Trophoblast cell (in vitro differentiated cells and primary cell): ENCODE data around the gene C11orf21.

ENCODE experiments used
- DNase-seq, 2 donors: peaks; one replicate each; pipeline ENCODE4 v3.0.0-alpha.2; 2016
- H2AFZ ChIP-seq: 2 replicates; pipeline ENCODE4 v1.6.1; 2013; ENCODE audit warnings: low read length, moderate library complexity, mild to moderate bottlenecking; ENCODE audit not compliant: insufficient read depth, poor library complexity
- H2AK5ac ChIP-seq: 2 replicates; pipeline ENCODE4 v1.6.1; 2013; ENCODE audit warnings: mild to moderate bottlenecking, low read length
- H2BK120ac ChIP-seq: 2 replicates; pipeline ENCODE4 v1.6.1; 2013; ENCODE audit warnings: low read length, mild to moderate bottlenecking, moderate library complexity; ENCODE audit not compliant: insufficient read depth, poor library complexity
- H2BK12ac ChIP-seq: 2 replicates; pipeline ENCODE4 v1.6.1; 2013; ENCODE audit warnings: mild to moderate bottlenecking, low read length, moderate library complexity
- H2BK5ac ChIP-seq: 2 replicates; pipeline ENCODE4 v1.6.1; 2013; ENCODE audit warnings: low read length, low read depth, moderate library complexity, mild to moderate bottlenecking; ENCODE audit not compliant: poor library complexity
- H3K14ac ChIP-seq: 2 replicates; pipeline ENCODE4 v1.6.1; 2013; ENCODE audit warnings: mild to moderate bottlenecking, low read length
- H3K18ac ChIP-seq: 2 replicates; pipeline ENCODE4 v1.6.1; 2013; ENCODE audit warnings: mild to moderate bottlenecking, low read length
- H3K23ac ChIP-seq: 2 replicates; pipeline ENCODE4 v1.6.1; 2013; ENCODE audit warnings: low read length
- H3K27ac ChIP-seq: 2 replicates; pipeline ENCODE4 v1.5.1; 2013; ENCODE audit warnings: low read depth, mild to moderate bottlenecking, inconsistent platforms, low read length, moderate library complexity
- H3K27me3 ChIP-seq: 2 replicates; pipeline ENCODE4 v1.6.1; 2013; ENCODE audit warnings: inconsistent platforms, mild to moderate bottlenecking, low read length, moderate library complexity; ENCODE audit not compliant: insufficient read depth
- H3K36me3 ChIP-seq, 2 experiments: 1 replicate in 1 of 2; 2 replicates in 1 of 2; pipeline ENCODE4 v1.6.1; 2013; ENCODE audit warnings: low read length in 2 of 2, mild to moderate bottlenecking in 2 of 2, moderate library complexity in 1 of 2; ENCODE audit not compliant: insufficient read depth in 2 of 2, control insufficient read depth in 1 of 2
- H3K4ac ChIP-seq: 2 replicates; pipeline ENCODE4 v1.6.1; 2013; ENCODE audit warnings: low read depth, mild to moderate bottlenecking, low read length, moderate library complexity
- H3K4me1 ChIP-seq, 2 experiments: 1 replicate in 1 of 2; 2 replicates in 1 of 2; pipeline ENCODE4 v1.6.1; 2013; ENCODE audit warnings: low read length in 2 of 2, mild to moderate bottlenecking in 2 of 2, moderate library complexity in 1 of 2; ENCODE audit not compliant: insufficient read depth in 2 of 2, control insufficient read depth in 1 of 2
- H3K4me2 ChIP-seq: 2 replicates; pipeline ENCODE4 v1.6.1; 2013; ENCODE audit warnings: inconsistent platforms, mild to moderate bottlenecking, low read length, moderate library complexity
- H3K4me3 ChIP-seq: 2 replicates; pipeline ENCODE4 v1.5.1; 2013; ENCODE audit warnings: mild to moderate bottlenecking, low read depth, low read length, inconsistent platforms
- H3K79me1 ChIP-seq: one replicate; pipeline ENCODE4 v1.6.1; 2013; ENCODE audit warnings: low read length
- H3K79me2 ChIP-seq: 2 replicates; pipeline ENCODE4 v1.6.1; 2013; ENCODE audit warnings: low read length, mild to moderate bottlenecking; ENCODE audit not compliant: control insufficient read depth, insufficient read depth, poor library complexity
- H3K9ac ChIP-seq: 2 replicates; pipeline ENCODE4 v1.6.1; 2013; ENCODE audit warnings: mild to moderate bottlenecking, low read length
- H3K9me3 ChIP-seq: 2 replicates; pipeline ENCODE4 v1.6.1; 2013; ENCODE audit warnings: low read depth, mild to moderate bottlenecking, control low read depth, inconsistent platforms, low read length; ENCODE audit not compliant: insufficient read depth
- H4K12ac ChIP-seq: 2 replicates; pipeline ENCODE4 v1.6.1; 2013; ENCODE audit warnings: low read depth, mild to moderate bottlenecking, low read length, moderate library complexity
- H4K8ac ChIP-seq: 2 replicates; pipeline ENCODE4 v1.6.1; 2013; ENCODE audit warnings: low read depth, mild to moderate bottlenecking, low read length, moderate library complexity
- H4K91ac ChIP-seq: one replicate; pipeline ENCODE4 v1.6.1; 2013; ENCODE audit warnings: low read depth, mild to moderate bottlenecking, low read length, moderate library complexity
- WGBS: extraction: QIAGEN DNeasy Blood & Tissue Kit; methylation state at CpG from one replicate; pipeline ENCODE4 v1.1.7; 2013; ENCODE audit warnings: missing lambda C conversion rate; ENCODE audit not compliant: insufficient read length, insufficient coverage; ENCODE audit errors: extremely low coverage; 5-methylcytosine and 5-hydroxymethylcytosine counted together

C11orf21 gene

GRCh38 chr11:2272228-2272945 is 29.3 kb downstream of the C11orf21 start:
- Histone ChIP-seq H3K79me1 (no peaks in the 10 kb centered on the region), H2AK5ac (no peak overlapping the region), H2AFZ (no peak overlapping the region), H3K9ac (no peak overlapping the region), H3K4me3 (no peak overlapping the region), H3K4me1 (peaks cover 19 to 30% of the 10 kb centered on the region in 2 experiments), H3K18ac (no peak overlapping the region), H4K12ac (no peak overlapping the region), H3K4me2 (no peak overlapping the region), H4K91ac (no peak overlapping the region), H2BK5ac (no peak overlapping the region), H2BK12ac (no peak overlapping the region), H3K36me3 (no peaks in the 10 kb centered on the region), H3K27ac (no peak overlapping the region), H2BK120ac (no peak overlapping the region), H3K14ac (no peak overlapping the region), H3K9me3 (peaks cover 15% of the 10 kb centered on the region), H3K4ac (no peak overlapping the region), H3K79me2 (no peaks in the 10 kb centered on the region), H4K8ac (no peak overlapping the region), H3K27me3 (peaks cover 36% of the 10 kb centered on the region), H3K23ac (no peak overlapping the region)
- no CpG with 5 or more reads among the region's 21 CpGs for WGBS
- DNase-seq, result no peak

- Histone ChIP-seq H3K4ac (no peak overlapping the region), H3K9ac (no peak overlapping the region), H3K4me2 (no peak overlapping the region), H2BK12ac (no peak overlapping the region), H3K79me1 (no peaks in the 10 kb centered on the region), H3K27me3 (peaks cover 36% of the 10 kb centered on the region), H3K14ac (no peak overlapping the region), H3K36me3 (no peaks in the 10 kb centered on the region), H3K4me3 (no peak overlapping the region), H3K23ac (no peak overlapping the region), H2BK120ac (no peak overlapping the region), H2AFZ (no peak overlapping the region), H3K79me2 (no peaks in the 10 kb centered on the region), H3K4me1 (peaks cover 19 to 30% of the 10 kb centered on the region in 2 experiments), H4K91ac (no peak overlapping the region), H3K18ac (no peak overlapping the region), H4K12ac (no peak overlapping the region), H3K9me3 (peaks cover 15% of the 10 kb centered on the region), H2BK5ac (no peak overlapping the region), H2AK5ac (no peak overlapping the region), H3K27ac (no peak overlapping the region), H4K8ac (no peak overlapping the region)
- peak; percentile 99 to 100 for DNase-seq
- no CpG with 5 or more reads among the region's 45 CpGs for WGBS
Observed at GRCh38 chr11:2271327-2272227, 30.1 kb downstream of the C11orf21 start.

- no peak overlapping the region for H2BK12ac ChIP-seq
- WGBS, result no CpG with 5 or more reads among the region's 28 CpGs
- H3K18ac ChIP-seq, result no peak overlapping the region
- H2AK5ac ChIP-seq, result no peak overlapping the region
- peak; percentile 91 to 93 for DNase-seq
- H3K79me1 ChIP-seq, result no peaks in the 10 kb centered on the region
- H4K8ac ChIP-seq, result no peak overlapping the region
- no peak overlapping the region for H3K23ac ChIP-seq
- H3K36me3 ChIP-seq, result no peaks in the 10 kb centered on the region
- peak overlapping the region; percentile 17 for H3K4me2 ChIP-seq
- no peak overlapping the region for H2AFZ ChIP-seq
- no peak overlapping the region for H3K9ac ChIP-seq
- no peak overlapping the region for H3K4ac ChIP-seq
- no peaks in the 10 kb centered on the region for H3K79me2 ChIP-seq
- H2BK120ac ChIP-seq, result no peak overlapping the region
- H3K9me3 ChIP-seq, result peaks cover 15% of the 10 kb centered on the region
- no peak overlapping the region for H4K91ac ChIP-seq
- no peak overlapping the region for H3K27ac ChIP-seq
- H2BK5ac ChIP-seq, result no peak overlapping the region
- no peak overlapping the region for H3K4me3 ChIP-seq
- H3K4me1 ChIP-seq, result peaks cover 19 to 30% of the 10 kb centered on the region in 2 experiments
- H3K14ac ChIP-seq, result no peak overlapping the region
- no peak overlapping the region for H4K12ac ChIP-seq
- H3K27me3 ChIP-seq, result peaks cover 36% of the 10 kb centered on the region
Observed at GRCh38 chr11:2271077-2271326, 30.7 kb downstream of the C11orf21 start.

- Histone ChIP-seq H3K27ac (no peak within 1 kb of the TSS), H3K4me2 (peak within 1 kb of the TSS; percentile 67), H3K4ac (no peak within 1 kb of the TSS), H3K4me3 (no peak within 1 kb of the TSS), H3K4me1 (peaks cover 19 to 30% of the 10 kb centered on the region in 2 experiments), H4K91ac (no peak within 1 kb of the TSS), H3K27me3 (peaks cover 36% of the 10 kb centered on the region), H2BK120ac (no peak within 1 kb of the TSS), H3K14ac (no peak within 1 kb of the TSS), H4K12ac (no peak within 1 kb of the TSS), H3K9ac (no peak within 1 kb of the TSS), H3K36me3 (no peaks in the 10 kb centered on the region), H2BK12ac (no peak within 1 kb of the TSS), H2BK5ac (no peak within 1 kb of the TSS), H3K9me3 (peaks cover 12% of the 10 kb centered on the region), H3K79me2 (no peaks in the 10 kb centered on the region), H3K23ac (no peak within 1 kb of the TSS), H4K8ac (no peak within 1 kb of the TSS), H2AK5ac (no peak within 1 kb of the TSS), H2AFZ (peak within 1 kb of the TSS; percentile 60), H3K79me1 (no peaks in the 10 kb centered on the region), H3K18ac (no peak within 1 kb of the TSS)
- DNase-seq, result peak; percentile 89 to 93
- whole genome bisulfite sequencing, result no CpG with 5 or more reads among the region's 89 CpGs
Observed at GRCh38 chr11:2270322-2271076, 31.2 kb downstream of the C11orf21 start, which contains the start of gene ASCL2. TSS of gene ASCL2 (minus strand) at chr11:2270588. CDS start at chr11:2270332, 256 bp downstream.
